Measurements from ENCODE around the gene RHOBTB3. TPM values are rescaled to one million over a fixed set of nuclear protein-coding genes. Genes with fewer than 3 reads are reported as not detected.
A peak's percentile ranks its signal among the peaks of the same experiment; 100 is the strongest.

The RHOBTB3 gene
- total RNA-seq, 2 donors from 2014 or later, result 6.6 to 9.7 TPM

- no peak overlapping the region for H3K27ac Mint-ChIP-seq
- ATAC-seq, result no peak
These were observed 10.3 kb downstream of the RHOBTB3 start for GRCh38 chr5:95741458-95741857.

DNA sequence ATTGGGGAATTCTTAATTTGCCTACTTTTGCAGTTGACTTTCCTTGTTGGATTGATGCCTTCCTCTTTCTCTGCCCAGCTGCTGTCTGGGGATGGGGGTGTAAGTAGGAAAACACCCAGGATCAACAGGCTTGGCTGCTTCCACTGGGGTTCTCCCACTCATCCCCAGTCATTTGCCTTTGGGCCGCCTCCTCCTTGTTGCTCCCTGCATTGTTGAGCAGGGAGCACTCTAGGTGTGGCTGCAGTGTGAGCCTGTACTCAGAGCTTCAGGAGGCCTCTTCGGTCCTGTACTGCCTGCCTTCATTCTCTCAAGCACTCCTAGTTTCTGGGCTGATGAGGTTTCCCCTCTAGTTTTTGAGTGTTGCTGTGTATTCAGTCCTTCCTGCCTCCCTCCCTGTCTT, 12.1 kb downstream of the RHOBTB3 start:
- no peak overlapping the region for H3K27ac Mint-ChIP-seq
- H3K9me3 Mint-ChIP-seq, result peaks cover 0 to 6% of the 10 kb centered on the region in 2 donors
- H3K36me3 Mint-ChIP-seq, result peaks cover 0 to 7% of the 10 kb centered on the region in 2 donors
- ATAC-seq (no peak), DNase-seq (ENCODE audit: low spot score in 2 of 2) (no peak)

More at GRCh38 chr5:95741458-95741857, 10.3 kb downstream of the RHOBTB3 start:
- Mint-ChIP-seq H3K36me3 (peaks cover 0 to 7% of the 10 kb centered on the region in 2 donors), H3K9me3 (peaks cover 0 to 6% of the 10 kb centered on the region in 2 donors)
- no peak for DNase-seq (ENCODE audit: low spot score in 2 of 2)

- no peak for ATAC-seq
- Mint-ChIP-seq H3K9me3 (peaks cover 0 to 4% of the 10 kb centered on the region in 2 donors), H3K27ac (no peak overlapping the region), H3K36me3 (peaks cover 0 to 4% of the 10 kb centered on the region in 2 donors)
- no peak for DNase-seq (ENCODE audit: low spot score in 2 of 2)
These were observed 12.7 kb downstream of the RHOBTB3 start for GRCh38 chr5:95743877-95744276.

- DNase-seq (ENCODE audit: low spot score in 2 of 2) (no peak), ATAC-seq (no peak)
- Mint-ChIP-seq H3K9me3 (no peaks in the 10 kb centered on the region), H3K27ac (no peak overlapping the region), H3K36me3 (no peaks in the 10 kb centered on the region)
These were observed 15.1 kb downstream of the RHOBTB3 start for GRCh38 chr5:95746194-95746593.

DNA sequence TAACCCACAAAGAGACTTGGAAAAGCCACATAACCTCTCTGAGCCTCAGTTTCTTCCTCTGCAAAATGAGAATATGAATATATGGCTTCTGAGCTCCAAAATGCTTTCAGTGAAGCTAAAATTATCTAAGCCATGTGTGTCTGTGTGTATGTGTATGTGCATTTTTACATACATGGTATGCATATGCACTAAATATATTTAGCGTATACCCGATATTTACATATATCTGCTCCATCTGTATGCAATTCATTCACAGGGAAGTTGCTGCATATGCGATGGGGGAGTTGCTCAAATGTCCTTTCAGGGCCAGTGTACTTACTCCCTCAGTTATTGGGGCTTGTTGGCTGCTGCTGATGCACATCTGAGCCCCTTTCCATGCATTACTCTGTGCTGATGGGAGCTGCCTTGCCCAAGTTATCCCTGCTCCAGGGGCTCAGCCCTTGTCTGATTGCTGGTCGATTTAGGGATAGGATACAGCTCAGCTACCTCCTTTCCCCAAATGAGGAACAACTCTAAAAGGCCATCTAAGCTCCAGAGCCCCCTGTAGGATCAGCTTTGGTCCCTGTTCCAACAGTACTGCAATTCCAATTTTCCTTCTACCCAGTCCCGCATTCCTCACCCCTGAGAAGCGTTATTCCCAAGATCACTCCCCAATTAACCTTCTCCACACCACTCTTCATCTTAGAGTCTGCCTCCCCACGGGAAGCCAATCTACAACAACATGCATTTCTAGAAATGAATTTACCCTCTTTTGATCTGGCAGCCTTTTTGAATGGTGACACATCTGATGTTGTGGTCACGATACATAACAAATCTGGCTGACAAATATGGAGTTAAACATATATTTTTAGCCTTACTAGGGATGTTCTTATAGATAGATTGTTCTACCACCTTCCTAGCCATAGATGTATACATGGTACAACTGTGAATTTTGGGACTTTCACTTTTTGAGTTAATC, 15.9 kb downstream of the RHOBTB3 start:
- DNase-seq (ENCODE audit: low spot score in 2 of 2) (peak in 1 of 2 donors; percentile 15), ATAC-seq (peak; percentile 68 to 98)
- Mint-ChIP-seq H3K36me3 (no peaks in the 10 kb centered on the region), H3K27ac (no peak overlapping the region), H3K9me3 (no peaks in the 10 kb centered on the region)

GRCh38 chr5:95748133-95748532, 17.0 kb downstream of the RHOBTB3 start:
- Mint-ChIP-seq H3K27ac (no peak overlapping the region), H3K9me3 (no peaks in the 10 kb centered on the region), H3K36me3 (no peaks in the 10 kb centered on the region)
- DNase-seq (ENCODE audit: low spot score in 2 of 2) (no peak), ATAC-seq (no peak)

GRCh38 chr5:95754545-95754944, 23.4 kb downstream of the RHOBTB3 start:
- no peak overlapping the region for H3K27ac Mint-ChIP-seq
- no peaks in the 10 kb centered on the region for H3K36me3 Mint-ChIP-seq
- no peak for DNase-seq (ENCODE audit: low spot score in 2 of 2)
- no peaks in the 10 kb centered on the region for H3K9me3 Mint-ChIP-seq
- no peak for ATAC-seq

GRCh38 chr5:95759005-95759404, 27.9 kb downstream of the RHOBTB3 start:
- no peak overlapping the region for H3K27ac Mint-ChIP-seq
- H3K36me3 Mint-ChIP-seq, result no peaks in the 10 kb centered on the region
- ATAC-seq (no peak), DNase-seq (ENCODE audit: low spot score in 2 of 2) (no peak)
- no peaks in the 10 kb centered on the region for H3K9me3 Mint-ChIP-seq

GRCh38 chr5:95759634-95760033, 28.5 kb downstream of the RHOBTB3 start:
- no peak for DNase-seq (ENCODE audit: low spot score in 2 of 2)

DNA sequence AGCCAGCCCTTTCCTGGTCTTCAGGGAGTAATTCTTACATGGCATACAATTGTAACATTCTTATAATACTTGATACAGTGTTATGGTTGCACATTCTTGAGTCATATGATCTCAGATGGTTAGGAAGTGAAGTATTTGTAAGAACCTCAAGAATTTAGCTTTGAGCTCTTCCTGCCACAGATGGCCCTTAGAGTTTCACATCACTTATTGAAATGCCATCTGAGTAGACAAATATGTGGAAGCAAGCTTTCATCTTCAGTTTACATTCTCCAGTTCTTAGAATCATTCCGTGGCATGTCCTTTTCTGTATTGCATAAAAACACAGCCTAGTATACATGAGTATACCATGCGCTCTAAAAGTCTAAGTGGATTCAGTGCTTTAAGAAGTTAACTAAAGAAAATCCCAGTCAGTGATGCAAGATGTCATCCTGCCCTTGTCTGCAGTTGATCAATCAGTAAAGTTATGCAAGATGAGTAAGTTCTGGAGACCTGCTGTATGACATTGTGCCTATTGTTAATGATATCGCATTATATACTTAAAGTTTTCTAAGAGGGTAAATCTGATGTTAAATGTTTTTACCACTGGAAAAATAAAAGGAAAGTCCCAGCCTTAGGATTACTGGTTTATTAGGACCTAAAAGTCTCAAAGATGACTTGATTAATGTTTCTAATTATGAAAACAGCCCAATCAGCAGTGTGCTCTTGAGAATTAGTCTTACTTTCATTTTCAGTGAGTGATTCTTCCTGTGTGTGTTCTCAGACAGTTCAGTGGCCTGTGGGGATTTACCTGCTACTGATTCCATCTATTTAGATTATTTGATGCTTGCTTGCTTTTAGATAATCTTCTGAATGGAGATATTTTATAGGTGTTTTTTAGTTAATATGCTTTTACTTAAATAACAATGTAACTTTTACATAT, 29.4 kb downstream of the RHOBTB3 start:
- peak overlapping the region; percentile 69 to 85 for H3K27ac Mint-ChIP-seq
- H3K36me3 Mint-ChIP-seq, result no peaks in the 10 kb centered on the region
- no peak for DNase-seq (ENCODE audit: low spot score in 2 of 2)
- peak; percentile 91 for ATAC-seq
- H3K9me3 Mint-ChIP-seq, result no peaks in the 10 kb centered on the region

More at GRCh38 chr5:95759634-95760033, 28.5 kb downstream of the RHOBTB3 start:
- H3K27ac Mint-ChIP-seq, result no peak overlapping the region
- no peak for ATAC-seq
- H3K9me3 Mint-ChIP-seq, result no peaks in the 10 kb centered on the region
- H3K36me3 Mint-ChIP-seq, result no peaks in the 10 kb centered on the region

DNA sequence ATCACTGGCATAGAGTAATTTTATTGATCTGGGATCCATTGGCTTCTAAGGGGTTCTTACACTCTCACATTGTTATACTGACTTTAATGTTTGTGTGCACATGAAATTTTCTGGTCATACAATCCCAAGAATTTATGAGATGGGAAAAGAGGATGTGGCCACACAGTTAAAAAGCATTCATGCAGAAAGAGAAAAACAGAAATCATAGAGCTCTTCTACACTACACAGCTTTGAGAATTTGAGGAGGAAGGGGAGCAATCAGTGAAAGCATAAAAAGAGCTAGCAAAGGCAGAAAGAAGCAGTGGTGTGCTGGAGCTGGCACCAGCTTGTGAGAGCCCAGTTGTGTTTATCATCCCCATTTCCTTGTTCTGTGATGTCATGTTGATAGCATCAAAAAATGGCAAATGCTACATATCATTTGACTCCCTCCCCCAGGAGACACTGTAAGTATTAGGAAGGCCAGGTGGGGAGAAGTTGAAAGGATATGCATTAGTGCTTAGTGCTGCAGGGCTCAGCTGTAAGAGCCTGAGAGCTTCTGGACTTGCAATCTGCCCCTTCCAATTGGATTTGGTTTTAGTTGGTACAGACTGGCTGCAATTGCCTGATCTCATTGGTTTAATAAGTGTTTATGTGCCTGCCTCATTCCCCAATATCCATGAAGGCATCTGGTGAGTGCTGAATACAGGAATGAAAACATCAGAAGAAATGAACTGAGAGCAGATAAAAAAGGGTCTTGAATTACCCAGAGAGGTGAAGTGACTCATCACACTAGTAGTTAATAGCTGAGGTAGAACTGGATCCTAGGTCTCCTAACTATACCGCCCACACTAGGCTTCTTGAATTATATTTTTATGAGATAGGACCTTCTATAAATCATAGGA, 30.9 kb downstream of the RHOBTB3 start:
- ATAC-seq (no peak), DNase-seq (ENCODE audit: low spot score in 2 of 2) (no peak)
- no peaks in the 10 kb centered on the region for H3K9me3 Mint-ChIP-seq
- no peaks in the 10 kb centered on the region for H3K36me3 Mint-ChIP-seq
- no peak overlapping the region for H3K27ac Mint-ChIP-seq

GRCh38 chr5:95762652-95763041, 31.5 kb downstream of the RHOBTB3 start:
- no peak overlapping the region for H3K27ac Mint-ChIP-seq
- DNase-seq (ENCODE audit: low spot score in 2 of 2) (no peak), ATAC-seq (no peak)
- H3K9me3 Mint-ChIP-seq, result no peaks in the 10 kb centered on the region
- no peaks in the 10 kb centered on the region for H3K36me3 Mint-ChIP-seq

DNA sequence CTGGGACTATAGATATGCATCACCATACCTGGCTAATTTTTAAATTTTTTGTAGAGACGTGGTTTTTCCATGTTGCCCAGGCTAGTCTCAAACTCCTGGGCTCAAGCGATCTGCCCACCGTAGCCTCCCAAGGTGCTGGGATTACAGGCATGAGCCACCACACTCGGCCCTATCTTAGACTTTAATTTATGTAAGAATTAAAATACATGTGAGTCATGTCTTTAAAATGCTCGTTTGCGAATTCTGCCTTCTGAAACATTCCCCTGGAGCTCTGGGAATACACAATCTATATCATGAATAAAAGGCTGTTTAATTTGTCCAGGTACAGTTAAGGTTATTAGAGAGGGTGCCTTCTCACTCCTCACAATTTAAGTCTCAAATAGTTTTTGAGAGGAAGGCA, 32.8 kb downstream of the RHOBTB3 start:
- no peak for DNase-seq (ENCODE audit: low spot score in 2 of 2)
- no peak for ATAC-seq
- H3K27ac Mint-ChIP-seq, result no peak overlapping the region
- H3K9me3 Mint-ChIP-seq, result no peaks in the 10 kb centered on the region
- H3K36me3 Mint-ChIP-seq, result no peaks in the 10 kb centered on the region

DNA sequence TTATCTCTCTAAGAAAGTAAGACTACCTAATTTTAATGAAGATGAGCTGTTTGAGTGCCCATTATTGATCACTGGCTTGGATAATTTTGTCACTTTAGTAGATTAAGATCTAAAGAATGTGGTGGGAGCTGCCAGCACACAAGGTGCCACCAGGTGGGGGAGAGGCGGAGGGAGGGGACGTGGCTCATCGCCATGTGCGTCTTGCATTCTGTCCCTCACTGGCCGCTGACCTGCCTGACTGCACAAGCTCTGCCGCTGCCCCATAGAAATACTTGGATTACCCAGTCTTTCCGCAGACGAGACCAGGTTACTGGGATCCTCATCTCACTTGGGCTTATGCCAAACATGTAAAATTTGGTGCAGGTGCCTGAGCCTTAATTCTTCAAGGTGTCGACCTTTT, 37.6 kb downstream of the RHOBTB3 start:
- no peaks in the 10 kb centered on the region for H3K36me3 Mint-ChIP-seq
- H3K27ac Mint-ChIP-seq, result no peak overlapping the region
- no peaks in the 10 kb centered on the region for H3K9me3 Mint-ChIP-seq
- DNase-seq (ENCODE audit: low spot score in 2 of 2) (no peak), ATAC-seq (no peak)

DNA sequence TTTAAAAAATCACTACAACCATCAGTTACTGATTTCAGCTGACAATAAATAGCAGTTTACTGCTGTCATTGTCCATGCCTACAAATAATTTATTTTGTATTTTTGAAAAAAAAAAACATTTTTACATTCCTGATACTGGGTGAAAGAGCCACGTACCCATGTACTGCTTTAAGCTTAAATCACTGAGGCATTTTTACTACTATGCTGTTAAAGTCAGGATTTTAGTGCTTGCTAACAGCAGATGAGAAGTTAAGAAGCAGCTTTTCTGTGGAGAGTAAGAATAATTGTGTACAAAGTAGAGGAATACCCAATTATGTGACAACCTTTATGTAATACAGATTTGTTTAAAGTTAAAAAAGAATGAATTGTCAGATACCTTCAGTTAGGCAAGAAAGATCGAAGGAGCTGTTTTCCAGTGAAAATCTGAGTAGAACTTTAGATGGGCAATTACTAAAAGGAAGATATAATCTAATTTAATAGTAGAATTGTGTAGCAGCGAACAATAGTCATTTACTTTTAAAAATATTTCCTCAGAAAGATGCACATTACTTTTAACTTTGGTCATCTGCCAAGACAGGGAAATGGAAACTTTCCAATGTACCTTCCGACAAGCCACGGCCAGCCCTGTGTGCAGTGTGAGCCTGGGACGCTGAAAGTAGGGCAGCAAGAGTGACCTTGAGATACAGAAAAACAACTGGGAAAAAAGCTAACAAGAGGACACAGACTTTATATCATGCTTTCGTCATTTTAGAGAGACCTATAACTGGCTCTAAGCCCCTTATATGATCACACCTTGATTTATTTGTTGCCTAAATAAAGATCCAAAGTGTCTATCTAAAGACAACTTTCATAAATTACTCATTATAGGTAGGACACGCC, 39.9 kb downstream of the RHOBTB3 start:
- Mint-ChIP-seq H3K27ac (no peak overlapping the region), H3K9me3 (no peaks in the 10 kb centered on the region), H3K36me3 (no peaks in the 10 kb centered on the region)
- no peak for ATAC-seq
- DNase-seq (ENCODE audit: low spot score in 2 of 2), result no peak

Data from activated naive CD4-positive, alpha-beta T cell treated with anti-CD3 and anti-CD28 coated beads, Interleukin-2, amount 50 U/mL, for 72 hours (primary cell).